Esophagus muscularis mucosa (tissue), 4 donors: Measurements from ENCODE around the gene MAPKAP1. TPM values are rescaled to one million over a fixed set of nuclear protein-coding genes. Genes with fewer than 3 reads are reported as not detected.

Experiments
- DNase-seq: peaks from one replicate; pipeline ENCODE4 v3.0.0-alpha.2; 2017; ENCODE audit errors: extremely low spot score
- H3K27ac ChIP-seq, 4 donors: fragments of 200-600 bp; sonication (generic); replicated peaks in 1 of 4; 1 replicate in 3 of 4; 2 replicates in 1 of 4; pipeline ENCODE4 v1.5.1; 2016 to 2019; ENCODE audit warnings: mild to moderate bottlenecking in 1 of 4
- H3K27me3 ChIP-seq, 4 donors: fragments of 200-600 bp; sonication (generic); one replicate each; pipeline versions ENCODE4 v1.5.1 to v1.6.0; 2016 to 2019
- H3K36me3 ChIP-seq, 4 donors: fragments of 200-600 bp; sonication (generic); one replicate each; pipeline ENCODE4 v1.5.1; 2016 to 2019
- H3K4me1 ChIP-seq, 4 donors: fragments of 200-600 bp; sonication (generic); one replicate each; pipeline ENCODE4 v1.5.1; 2016 to 2019
- H3K4me3 ChIP-seq, 4 donors: fragments of 200-600 bp; sonication (generic); 1 replicate in 2 of 4; 2 replicates in 2 of 4; pipeline ENCODE4 v1.5.1; 2016 to 2019; ENCODE audit warnings: mild to moderate bottlenecking in 4 of 4, moderate library complexity in 1 of 4
- H3K9me3 ChIP-seq, 4 donors: fragments of 200-600 bp; sonication (generic); 1 replicate in 3 of 4; 2 replicates in 1 of 4; pipeline ENCODE4 v1.5.1; 2016 to 2019
- CTCF ChIP-seq, 3 experiments: fragments of 200-600 bp in 2 of 3; fragments of 450-650 bp in 1 of 3; sonication (generic) in 2 of 3; IDR thresholded peaks; one replicate each; pipeline ENCODE4 v1.5.1; 2017 to 2019; ENCODE audit warnings: antibody characterized with exemption in 3 of 3, mild to moderate bottlenecking in 2 of 3, moderate library complexity in 1 of 3
- EP300 ChIP-seq: sonication (generic); formaldehyde crosslinking; IDR thresholded peaks from one replicate; pipeline ENCODE4 v1.6.1; 2017; ENCODE audit warnings: antibody characterized with exemption
- POLR2A ChIP-seq: fragments of 450-650 bp; IDR thresholded peaks from one replicate; pipeline ENCODE4 v1.6.1; 2017; ENCODE audit warnings: antibody characterized with exemption, moderate library complexity, mild to moderate bottlenecking, low read depth
- POLR2AphosphoS5 ChIP-seq, 2 donors: sonication (generic); formaldehyde crosslinking; IDR thresholded peaks; one replicate each; pipeline ENCODE4 v1.6.1; 2017; ENCODE audit warnings: antibody characterized with exemption in 2 of 2
- WGBS: methylation state at CpG from one replicate; pipeline ENCODE4 v1.1.5; 2018; 5-methylcytosine and 5-hydroxymethylcytosine counted together
- intact Hi-C: fragments of 100-400 bp; cut with DNase I; formaldehyde crosslinking; loops from one replicate; pipeline ENCODE4 v1.15.1; 2023
- total RNA-seq, 4 donors: library from RNA; depleted of rRNA; stranded (reverse); fragments of >200 nt; gene quantifications; one replicate each; pipeline versions ENCODE4 v1.1.0 to v1.2.1, GENCODE V29; 2016

Gene MAPKAP1
- total RNA-seq, 4 donors from 2014 or later = 84.3 to 103 (median 93.4) TPM

- TF ChIP-seq EP300 (no peak), CTCF (IDR thresholded peaks at IDR 0.05) (no peak), POLR2A (no peak), POLR2AphosphoS5 (IDR thresholded peaks at IDR 0.05) (no peak)
- no peak overlapping the region for H3K27ac ChIP-seq
- no peaks in the 10 kb centered on the region for H3K27me3 ChIP-seq
- H3K4me3 ChIP-seq = no peak overlapping the region
- WGBS = 100% methylated on average over 5 of the region's 5 CpGs
- H3K9me3 ChIP-seq = no peaks in the 10 kb centered on the region
- intact Hi-C loops = no loop called here
- DNase-seq = no peak
- no peaks in the 10 kb centered on the region for H3K4me1 ChIP-seq
- peaks cover 0 to 25% (median 7%) of the 10 kb centered on the region in 4 donors for H3K36me3 ChIP-seq
Measured at GRCh38 chr9:125587819-125588460, 119.1 kb downstream of the MAPKAP1 start.

GRCh38 chr9:125586172-125586511 is 120.9 kb downstream of the MAPKAP1 start:
- H3K27me3 ChIP-seq = no peaks in the 10 kb centered on the region
- WGBS = 83% methylated on average over 3 of the region's 3 CpGs

GRCh38 chr9:125585503-125586171 is 121.4 kb downstream of the MAPKAP1 start:
- DNase-seq = no peak
- 95% methylated on average over 9 of the region's 11 CpGs for WGBS
- no peaks in the 10 kb centered on the region for H3K4me1 ChIP-seq
- intact Hi-C loops = no loop called here
- TF ChIP-seq POLR2AphosphoS5 (IDR thresholded peaks at IDR 0.05) (no peak), POLR2A (no peak), EP300 (no peak), CTCF (IDR thresholded peaks at IDR 0.05) (no peak)
- H3K27me3 ChIP-seq = no peaks in the 10 kb centered on the region
- H3K9me3 ChIP-seq = no peaks in the 10 kb centered on the region
- H3K27ac ChIP-seq = no peak overlapping the region
- H3K4me3 ChIP-seq = no peak overlapping the region
- H3K36me3 ChIP-seq = peaks cover 0 to 25% (median 10%) of the 10 kb centered on the region in 4 donors

More at GRCh38 chr9:125586172-125586511, 120.9 kb downstream of the MAPKAP1 start:
- no peak overlapping the region for H3K4me3 ChIP-seq
- intact Hi-C loops = no loop called here
- H3K36me3 ChIP-seq = peaks cover 0 to 25% (median 9%) of the 10 kb centered on the region in 4 donors
- TF ChIP-seq EP300 = no peak
- TF ChIP-seq CTCF (IDR thresholded peaks at IDR 0.05) = no peak
- no peak for TF ChIP-seq POLR2A
- no peak for TF ChIP-seq POLR2AphosphoS5 (IDR thresholded peaks at IDR 0.05)
- H3K9me3 ChIP-seq = no peaks in the 10 kb centered on the region
- DNase-seq = no peak
- no peak overlapping the region for H3K27ac ChIP-seq
- no peaks in the 10 kb centered on the region for H3K4me1 ChIP-seq

- intact Hi-C loops = no loop called here
- Histone ChIP-seq H3K4me1 (peaks cover 0 to 6% (median 2%) of the 10 kb centered on the region in 4 donors), H3K9me3 (no peaks in the 10 kb centered on the region), H3K27ac (no peak overlapping the region), H3K36me3 (peaks cover 0 to 25% (median 10%) of the 10 kb centered on the region in 4 donors), H3K4me3 (no peak overlapping the region), H3K27me3 (no peaks in the 10 kb centered on the region)
- no peak for DNase-seq
- WGBS = 85% methylated on average over 4 of the region's 4 CpGs
- no peak for TF ChIP-seq POLR2AphosphoS5 (IDR thresholded peaks at IDR 0.05)
- TF ChIP-seq CTCF (IDR thresholded peaks at IDR 0.05) = no peak
- no peak for TF ChIP-seq POLR2A
- no peak for TF ChIP-seq EP300
Measured at GRCh38 chr9:125580701-125581286, 126.2 kb downstream of the MAPKAP1 start.
